22Rv1 (cell line): ENCODE results near the gene WFIKKN1.

ENCODE experiments used
- CTCF ChIP-seq: fragments of 450-650 bp; IDR thresholded peaks from 2 replicates; pipeline ENCODE4 v1.5.1; 2017; ENCODE audit warnings: mild to moderate bottlenecking
- ZFX ChIP-seq: fragments of 450-650 bp; IDR thresholded peaks from 2 replicates; pipeline ENCODE4 v1.6.1; 2017; ENCODE audit warnings: antibody characterized with exemption, borderline replicate concordance

- TF ChIP-seq CTCF (no peak), ZFX (no peak)
Observed at GRCh38 chr16:600781-601180, 30.0 kb upstream of the WFIKKN1 start.
